ENCODE data around the gene CAPN15.

GRCh38 chr16:576197-576822 lies 48.8 kb downstream of the CAPN15 start:
- no peak for TF ChIP-seq CTCF (IDR thresholded peaks at IDR 0.05)
- TF ChIP-seq RAD21 (IDR thresholded peaks at IDR 0.05; ENCODE audit: low read length) = no peak
- TF ChIP-seq, protein P1, sequence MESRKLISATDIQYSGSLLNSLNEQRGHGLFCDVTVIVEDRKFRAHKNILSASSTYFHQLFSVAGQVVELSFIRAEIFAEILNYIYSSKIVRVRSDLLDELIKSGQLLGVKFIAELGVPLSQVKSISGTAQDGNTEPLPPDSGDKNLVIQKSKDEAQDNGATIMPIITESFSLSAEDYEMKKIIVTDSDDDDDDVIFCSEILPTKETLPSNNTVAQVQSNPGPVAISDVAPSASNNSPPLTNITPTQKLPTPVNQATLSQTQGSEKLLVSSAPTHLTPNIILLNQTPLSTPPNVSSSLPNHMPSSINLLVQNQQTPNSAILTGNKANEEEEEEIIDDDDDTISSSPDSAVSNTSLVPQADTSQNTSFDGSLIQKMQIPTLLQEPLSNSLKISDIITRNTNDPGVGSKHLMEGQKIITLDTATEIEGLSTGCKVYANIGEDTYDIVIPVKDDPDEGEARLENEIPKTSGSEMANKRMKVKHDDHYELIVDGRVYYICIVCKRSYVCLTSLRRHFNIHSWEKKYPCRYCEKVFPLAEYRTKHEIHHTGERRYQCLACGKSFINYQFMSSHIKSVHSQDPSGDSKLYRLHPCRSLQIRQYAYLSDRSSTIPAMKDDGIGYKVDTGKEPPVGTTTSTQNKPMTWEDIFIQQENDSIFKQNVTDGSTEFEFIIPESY (IDR thresholded peaks at IDR 0.05; ENCODE audit: borderline replicate concordance, low read depth) = no peak
- TF ChIP-seq SIN3A (IDR thresholded peaks at IDR 0.05; ENCODE audit: borderline replicate concordance, low read depth, low read length) = no peak
- TF ChIP-seq POLR2AphosphoS5 (IDR thresholded peaks at IDR 0.05; ENCODE audit: low read depth, low read length) = no peak

Data from SK-N-SH (cell line).